DOHH2 (cell line): ENCODE results near the gene NCAM1.

ENCODE experiments used
- H3F3A ChIP-seq: fragments of 200-600 bp; sonication (generic), shearing (Covaris generic); 2 replicates; pipeline ENCODE4 v1.6.0; 2016; ENCODE audit warnings: antibody characterized with exemption, mild to moderate bottlenecking; ENCODE audit not compliant: control insufficient read depth, insufficient read depth
- H3K27ac ChIP-seq: fragments of 200-600 bp; sonication (generic); 2 replicates; pipeline ENCODE4 v1.5.1; 2014; ENCODE audit warnings: low read depth, mild to moderate bottlenecking, low read length, moderate library complexity
- H3K27me3 ChIP-seq: fragments of 200-600 bp; sonication (generic); 2 replicates; pipeline ENCODE4 v1.6.1; 2014; ENCODE audit warnings: mild to moderate bottlenecking, low read length, mixed read lengths; ENCODE audit not compliant: control insufficient read depth
- H3K36me3 ChIP-seq: fragments of 200-600 bp; sonication (generic); 2 replicates; pipeline ENCODE4 v1.6.1; 2014; ENCODE audit warnings: mild to moderate bottlenecking, low read length, moderate library complexity, mixed read lengths; ENCODE audit not compliant: control insufficient read depth
- H3K4me1 ChIP-seq: fragments of 200-600 bp; sonication (generic); 2 replicates; pipeline ENCODE4 v1.6.1; 2014; ENCODE audit warnings: mild to moderate bottlenecking, low read length, mixed read lengths; ENCODE audit not compliant: control insufficient read depth
- H3K4me2 ChIP-seq: fragments of 200-600 bp; sonication (generic); 2 replicates; pipeline ENCODE4 v1.6.0; 2014; ENCODE audit warnings: mild to moderate bottlenecking, low read length, moderate library complexity
- H3K4me3 ChIP-seq: fragments of 200-600 bp; sonication (generic); 2 replicates; pipeline ENCODE4 v1.5.1; 2014; ENCODE audit warnings: mild to moderate bottlenecking, low read length, mixed read lengths
- H3K79me2 ChIP-seq: fragments of 200-600 bp; sonication (generic); 2 replicates; pipeline ENCODE4 v1.6.1; 2014; ENCODE audit warnings: mild to moderate bottlenecking, low read length, mixed read lengths; ENCODE audit not compliant: control insufficient read depth
- H3K9me2 ChIP-seq: fragments of 200-600 bp; sonication (generic); replicated peaks from 2 replicates; pipeline ENCODE4 v1.6.1; 2014; ENCODE audit warnings: mild to moderate bottlenecking, low read length, mixed read lengths; ENCODE audit not compliant: control insufficient read depth
- H3K9me3 ChIP-seq: fragments of 200-600 bp; sonication (generic); 2 replicates; pipeline ENCODE4 v1.6.1; 2014; ENCODE audit warnings: antibody characterized with exemption, low read length, mixed read lengths; ENCODE audit not compliant: control insufficient read depth, insufficient read depth
- H4K20me1 ChIP-seq: fragments of 200-600 bp; sonication (generic); 2 replicates; pipeline ENCODE4 v1.6.0; 2014; ENCODE audit warnings: low read depth, mild to moderate bottlenecking, antibody characterized with exemption, low read length, moderate library complexity; ENCODE audit not compliant: control insufficient read depth, insufficient read depth
- EZH2phosphoT487 ChIP-seq: fragments of 200-600 bp; sonication (generic); IDR thresholded peaks from 2 replicates; pipeline ENCODE4 v1.6.1; 2017; ENCODE audit warnings: borderline replicate concordance, mild to moderate bottlenecking, antibody characterized with exemption, low read length, moderate library complexity, mixed read lengths
- TF ChIP-seq, protein P1 (sequence below): fragments of 200-600 bp; sonication (generic); IDR thresholded peaks from one replicate; pipeline ENCODE4 v1.5.1; 2014; ENCODE audit warnings: antibody characterized with exemption, mild to moderate bottlenecking, low read depth, low read length; ENCODE audit not compliant: poor library complexity, severe bottlenecking

Gene NCAM1

DNA sequence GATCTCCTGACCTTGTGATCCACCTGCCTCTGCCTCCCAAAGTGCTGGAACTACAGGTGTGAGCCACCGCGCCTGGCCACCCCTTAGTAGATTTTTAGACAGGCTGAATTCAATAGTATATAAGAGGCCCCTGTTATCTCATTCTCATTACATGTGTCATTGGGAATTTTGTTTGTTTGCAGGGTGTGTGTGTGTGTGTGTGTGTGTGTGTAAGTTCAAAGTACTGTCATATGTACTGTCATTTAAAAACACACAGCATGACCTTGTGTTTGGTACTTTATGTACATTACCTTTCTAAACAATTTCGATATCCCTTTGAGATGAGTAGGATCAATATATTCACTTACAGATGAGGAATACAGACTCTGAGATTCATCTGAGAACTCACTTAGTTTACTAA is 234.5 kb downstream of the NCAM1 start:
- no peaks in the 10 kb centered on the region for H4K20me1 ChIP-seq
- no peak overlapping the region for H3K27ac ChIP-seq
- H3K79me2 ChIP-seq = no peaks in the 10 kb centered on the region
- H3K4me2 ChIP-seq = no peak overlapping the region
- no peaks in the 10 kb centered on the region for H3K36me3 ChIP-seq
- H3K4me1 ChIP-seq = no peaks in the 10 kb centered on the region
- H3F3A ChIP-seq = no peaks in the 10 kb centered on the region
- no peaks in the 10 kb centered on the region for H3K9me2 ChIP-seq
- no peaks in the 10 kb centered on the region for H3K27me3 ChIP-seq
- H3K4me3 ChIP-seq = no peak overlapping the region
- TF ChIP-seq, protein P1, sequence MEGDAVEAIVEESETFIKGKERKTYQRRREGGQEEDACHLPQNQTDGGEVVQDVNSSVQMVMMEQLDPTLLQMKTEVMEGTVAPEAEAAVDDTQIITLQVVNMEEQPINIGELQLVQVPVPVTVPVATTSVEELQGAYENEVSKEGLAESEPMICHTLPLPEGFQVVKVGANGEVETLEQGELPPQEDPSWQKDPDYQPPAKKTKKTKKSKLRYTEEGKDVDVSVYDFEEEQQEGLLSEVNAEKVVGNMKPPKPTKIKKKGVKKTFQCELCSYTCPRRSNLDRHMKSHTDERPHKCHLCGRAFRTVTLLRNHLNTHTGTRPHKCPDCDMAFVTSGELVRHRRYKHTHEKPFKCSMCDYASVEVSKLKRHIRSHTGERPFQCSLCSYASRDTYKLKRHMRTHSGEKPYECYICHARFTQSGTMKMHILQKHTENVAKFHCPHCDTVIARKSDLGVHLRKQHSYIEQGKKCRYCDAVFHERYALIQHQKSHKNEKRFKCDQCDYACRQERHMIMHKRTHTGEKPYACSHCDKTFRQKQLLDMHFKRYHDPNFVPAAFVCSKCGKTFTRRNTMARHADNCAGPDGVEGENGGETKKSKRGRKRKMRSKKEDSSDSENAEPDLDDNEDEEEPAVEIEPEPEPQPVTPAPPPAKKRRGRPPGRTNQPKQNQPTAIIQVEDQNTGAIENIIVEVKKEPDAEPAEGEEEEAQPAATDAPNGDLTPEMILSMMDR = no peak
- TF ChIP-seq EZH2phosphoT487 = no peak
- H3K9me3 ChIP-seq = no peaks in the 10 kb centered on the region

DNA sequence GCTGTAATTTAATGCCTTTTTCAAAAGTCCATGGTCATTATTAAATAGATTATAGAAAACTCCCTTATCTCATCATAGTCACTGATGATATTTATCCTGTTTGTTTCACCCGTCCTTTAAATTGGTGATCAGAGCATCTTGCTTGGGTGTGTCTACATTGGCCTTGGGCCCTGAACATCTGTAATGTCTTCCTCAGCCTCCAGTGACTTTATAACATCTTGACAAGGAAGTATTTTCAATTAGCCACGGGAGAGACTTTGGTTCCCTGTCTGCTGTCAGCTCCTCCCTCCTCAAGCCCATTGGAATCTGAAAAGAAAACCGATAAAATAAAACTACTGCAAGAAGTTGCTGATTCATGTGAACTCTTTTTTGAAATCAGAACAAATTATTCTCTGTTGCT is 236.2 kb downstream of the NCAM1 start:
- H3F3A ChIP-seq = no peaks in the 10 kb centered on the region
- no peak for TF ChIP-seq EZH2phosphoT487
- TF ChIP-seq, protein P1 = no peak
- no peaks in the 10 kb centered on the region for H3K4me1 ChIP-seq
- H3K79me2 ChIP-seq = no peaks in the 10 kb centered on the region
- H3K9me2 ChIP-seq = no peaks in the 10 kb centered on the region
- H3K9me3 ChIP-seq = no peaks in the 10 kb centered on the region
- H3K36me3 ChIP-seq = no peaks in the 10 kb centered on the region
- H3K27ac ChIP-seq = no peak overlapping the region
- no peaks in the 10 kb centered on the region for H3K27me3 ChIP-seq
- H3K4me2 ChIP-seq = no peak overlapping the region
- H3K4me3 ChIP-seq = no peak overlapping the region
- H4K20me1 ChIP-seq = no peaks in the 10 kb centered on the region

DNA sequence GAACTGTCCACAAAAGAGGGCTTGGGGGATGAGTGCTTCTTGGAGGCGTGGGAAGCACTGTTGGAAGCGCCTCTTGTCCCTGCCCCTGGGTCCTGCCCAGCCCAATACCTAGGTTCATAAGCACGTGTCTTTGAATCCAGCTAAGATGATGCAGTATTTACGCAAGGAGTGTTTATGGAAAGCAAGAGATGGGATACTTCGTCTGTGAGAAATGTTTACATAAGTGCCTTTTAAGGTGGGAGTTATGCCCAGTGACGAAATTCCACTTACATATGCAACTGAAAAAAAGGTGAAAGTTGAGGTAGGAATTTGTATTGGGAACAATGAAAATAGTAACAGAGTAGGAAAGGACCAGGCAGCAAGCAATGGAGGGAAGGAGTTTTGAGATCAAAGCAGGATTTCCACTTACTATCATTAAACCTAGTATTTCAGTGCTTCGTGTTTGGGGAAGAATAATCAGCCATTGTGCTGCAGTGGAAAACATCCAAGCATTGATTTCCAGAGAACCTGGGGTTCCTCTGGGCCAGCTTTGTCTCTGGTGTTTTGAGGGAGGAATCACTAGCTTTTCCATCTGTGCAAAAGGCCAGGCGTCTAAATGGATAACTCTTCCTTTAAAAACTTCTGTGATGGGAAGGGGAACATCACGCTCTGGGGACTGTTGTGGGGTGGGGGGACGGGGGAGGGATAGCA is 237.9 kb downstream of the NCAM1 start:
- Histone ChIP-seq H3K27ac (no peak overlapping the region), H3K27me3 (no peaks in the 10 kb centered on the region), H4K20me1 (no peaks in the 10 kb centered on the region), H3K9me3 (no peaks in the 10 kb centered on the region), H3K79me2 (no peaks in the 10 kb centered on the region), H3K4me2 (no peak overlapping the region), H3K4me1 (no peaks in the 10 kb centered on the region), H3K36me3 (no peaks in the 10 kb centered on the region), H3K9me2 (no peaks in the 10 kb centered on the region), H3F3A (no peaks in the 10 kb centered on the region), H3K4me3 (no peak overlapping the region)
- no peak for TF ChIP-seq EZH2phosphoT487
- TF ChIP-seq, protein P1 = no peak
